Mammary epithelial cell (primary cell): ENCODE data around the gene GPC6.

Source experiments
- CTCF ChIP-seq, 2 donors: IDR thresholded peaks in 1 of 2; conservative IDR thresholded peaks in 1 of 2; 2 replicates each; pipeline ENCODE4 v1.5.1; 2011 to 2012; ENCODE audit warnings: inconsistent platforms in 2 of 2, low read length in 2 of 2, mild to moderate bottlenecking in 2 of 2, control low read depth in 1 of 2, low read depth in 1 of 2; ENCODE audit not compliant: insufficient read depth in 1 of 2; ENCODE audit errors: extremely low read depth in 1 of 2
- EZH2 ChIP-seq: IDR thresholded peaks from 2 replicates; pipeline ENCODE4 v1.6.1; 2012; ENCODE audit warnings: low read length, inconsistent platforms, borderline replicate concordance

GRCh38 chr13:93224535-93224934 lies 2.1 kb upstream of the GPC6 start:
- no peak for TF ChIP-seq CTCF (conservative IDR thresholded peaks at IDR 0.05 in 1 of 2, IDR thresholded peaks at IDR 0.05 in 1 of 2; ENCODE audit: extremely low read depth in 1 of 2, insufficient read depth in 1 of 2, low read depth in 1 of 2, low read length in 2 of 2)
- no peak for TF ChIP-seq EZH2
